Measurements from ENCODE around the gene DPH6.
"Not testable (repeated sequence)": the region's sequence is repeated elsewhere in the genome, so short reads cannot be mapped to it uniquely, and the experiment has no call there.

Gene DPH6

DNA sequence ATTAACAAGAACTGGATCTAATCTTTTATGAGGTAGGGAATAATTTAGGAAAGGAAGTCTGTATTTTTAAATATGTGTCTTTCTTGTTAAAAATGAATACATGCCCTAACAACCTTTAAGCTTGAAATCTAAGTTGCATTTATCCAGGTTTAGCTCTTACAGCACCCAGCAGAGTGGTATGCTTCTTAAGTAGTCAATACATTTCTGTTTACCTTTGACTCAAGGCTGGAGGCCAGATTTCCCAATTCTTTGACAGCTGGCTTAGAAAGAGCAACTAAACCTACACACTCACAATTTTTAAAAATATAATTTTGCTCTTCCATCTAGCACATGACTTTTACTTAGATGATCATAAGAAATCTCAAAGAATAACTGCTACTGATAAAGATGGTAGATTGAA lies 148.9 kb downstream of the DPH6 start:
- TF ChIP-seq, protein P1, sequence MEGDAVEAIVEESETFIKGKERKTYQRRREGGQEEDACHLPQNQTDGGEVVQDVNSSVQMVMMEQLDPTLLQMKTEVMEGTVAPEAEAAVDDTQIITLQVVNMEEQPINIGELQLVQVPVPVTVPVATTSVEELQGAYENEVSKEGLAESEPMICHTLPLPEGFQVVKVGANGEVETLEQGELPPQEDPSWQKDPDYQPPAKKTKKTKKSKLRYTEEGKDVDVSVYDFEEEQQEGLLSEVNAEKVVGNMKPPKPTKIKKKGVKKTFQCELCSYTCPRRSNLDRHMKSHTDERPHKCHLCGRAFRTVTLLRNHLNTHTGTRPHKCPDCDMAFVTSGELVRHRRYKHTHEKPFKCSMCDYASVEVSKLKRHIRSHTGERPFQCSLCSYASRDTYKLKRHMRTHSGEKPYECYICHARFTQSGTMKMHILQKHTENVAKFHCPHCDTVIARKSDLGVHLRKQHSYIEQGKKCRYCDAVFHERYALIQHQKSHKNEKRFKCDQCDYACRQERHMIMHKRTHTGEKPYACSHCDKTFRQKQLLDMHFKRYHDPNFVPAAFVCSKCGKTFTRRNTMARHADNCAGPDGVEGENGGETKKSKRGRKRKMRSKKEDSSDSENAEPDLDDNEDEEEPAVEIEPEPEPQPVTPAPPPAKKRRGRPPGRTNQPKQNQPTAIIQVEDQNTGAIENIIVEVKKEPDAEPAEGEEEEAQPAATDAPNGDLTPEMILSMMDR (IDR thresholded peaks at IDR 0.05; ENCODE audit: low read depth, low read length, missing control alignments), result no peak
- Histone ChIP-seq H3K36me3 (replicated peaks) (no peaks in the 10 kb centered on the region), H3K4me3 (ENCODE audit: low read depth, low read length) (no peak overlapping the region), H3K27ac (no peak overlapping the region), H3K27me3 (replicated peaks) (no peaks in the 10 kb centered on the region)
- DNase-seq, result no peak
- in situ Hi-C loops (cut with HindIII; ENCODE audit: low pct_ligation_motif_present, low sequenced_read_pairs), result no loop called here

GRCh38 chr15:35394416-35394815 lies 151.5 kb downstream of the DPH6 start:
- DNase-seq, result no peak
- TF ChIP-seq, protein P1 (IDR thresholded peaks at IDR 0.05; ENCODE audit: low read depth, low read length, missing control alignments), result no peak
- Histone ChIP-seq H3K4me3 (ENCODE audit: low read depth, low read length) (no peak overlapping the region), H3K27ac (no peak overlapping the region), H3K27me3 (replicated peaks) (no peaks in the 10 kb centered on the region), H3K36me3 (replicated peaks) (no peaks in the 10 kb centered on the region)
- in situ Hi-C loops (cut with HindIII; ENCODE audit: low pct_ligation_motif_present, low sequenced_read_pairs), result no loop called here

DNA sequence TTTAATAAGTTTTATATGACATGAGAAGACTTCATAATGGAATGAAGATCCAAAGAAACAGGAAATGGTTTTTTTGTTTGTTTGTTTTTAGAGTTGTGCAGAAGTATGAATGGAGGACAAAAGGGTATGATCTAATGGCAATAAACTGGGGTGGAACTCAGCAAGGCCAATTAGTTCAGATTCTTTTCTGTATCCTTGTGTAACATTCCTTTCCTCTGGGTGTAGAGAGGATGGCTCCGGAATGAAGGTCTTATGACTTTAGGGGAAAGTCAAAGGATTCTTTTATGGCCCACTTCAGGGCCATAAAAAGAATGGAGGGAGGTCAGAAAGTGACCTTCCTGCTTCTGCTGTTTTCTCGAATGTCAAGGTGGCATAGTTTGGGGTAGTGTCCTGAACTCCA lies 152.6 kb downstream of the DPH6 start:
- no peaks in the 10 kb centered on the region for H3K27me3 ChIP-seq (replicated peaks)
- TF ChIP-seq, protein P1 (IDR thresholded peaks at IDR 0.05; ENCODE audit: low read depth, low read length, missing control alignments), result no peak
- H3K27ac ChIP-seq, result no peak overlapping the region
- in situ Hi-C loops (cut with HindIII; ENCODE audit: low pct_ligation_motif_present, low sequenced_read_pairs), result no loop called here
- DNase-seq, result no peak
- no peaks in the 10 kb centered on the region for H3K36me3 ChIP-seq (replicated peaks)
- no peak overlapping the region for H3K4me3 ChIP-seq (ENCODE audit: low read depth, low read length)

DNA sequence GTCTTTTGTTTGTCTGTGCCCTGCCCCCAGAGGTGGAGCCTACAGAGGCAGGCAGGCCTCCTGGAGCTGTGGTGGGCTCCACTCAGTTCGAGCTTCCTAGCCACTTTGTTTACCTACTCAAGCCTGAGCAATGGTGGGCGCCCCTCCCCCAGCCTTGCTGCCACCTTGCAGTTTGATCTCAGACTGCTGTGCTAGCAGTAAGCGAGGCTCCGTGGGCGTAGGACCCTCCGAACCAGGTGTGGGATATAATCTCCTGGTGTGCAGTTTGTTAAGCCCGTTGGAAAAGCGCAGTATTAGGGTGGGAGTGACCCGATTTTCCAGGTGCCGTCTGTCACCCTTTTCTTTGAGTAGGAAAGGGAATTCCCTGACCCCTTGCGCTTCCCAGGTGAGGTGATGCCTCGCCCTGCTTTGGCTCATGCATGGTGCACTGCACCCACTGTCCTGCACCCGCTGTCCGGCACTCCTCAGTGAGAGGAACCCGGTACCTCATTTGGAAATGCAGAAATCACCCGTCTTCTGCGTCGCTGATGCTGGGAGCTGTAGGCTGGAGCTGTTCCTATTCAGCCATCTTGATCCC lies 154.5 kb downstream of the DPH6 start:
- DNase-seq; H3K4me3 ChIP-seq (ENCODE audit: low read depth, low read length); H3K27me3 ChIP-seq (replicated peaks); in situ Hi-C loops (cut with HindIII; ENCODE audit: low pct_ligation_motif_present, low sequenced_read_pairs); H3K36me3 ChIP-seq (replicated peaks); H3K27ac ChIP-seq: not testable (repeated sequence)

- in situ Hi-C loops (cut with HindIII; ENCODE audit: low pct_ligation_motif_present, low sequenced_read_pairs), result no loop called here
- DNase-seq, result no peak
- no peaks in the 10 kb centered on the region for H3K36me3 ChIP-seq (replicated peaks)
Measured at GRCh38 chr15:35383506-35383905, 162.5 kb downstream of the DPH6 start.

DNA sequence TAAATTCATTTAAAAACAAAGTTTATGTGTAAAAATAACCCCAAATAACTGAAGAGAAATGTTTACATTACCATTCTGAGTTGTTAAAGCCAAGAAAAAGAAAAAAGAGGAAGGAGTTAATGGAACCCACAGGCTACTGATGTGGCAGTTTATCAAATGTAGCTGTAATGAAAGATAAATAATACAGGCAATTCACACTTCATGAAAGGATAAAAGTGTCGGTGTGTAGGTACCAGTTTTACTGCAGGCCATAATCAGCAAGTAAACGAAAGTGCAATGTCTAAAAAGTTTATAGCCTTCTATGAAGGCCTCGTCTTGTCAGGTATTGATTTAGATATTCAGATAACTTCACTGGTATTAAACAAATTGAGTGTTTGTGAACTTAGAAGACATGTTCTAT lies 164.6 kb downstream of the DPH6 start:
- H3K4me3 ChIP-seq (ENCODE audit: low read depth, low read length), result no peak overlapping the region
- H3K36me3 ChIP-seq (replicated peaks), result no peaks in the 10 kb centered on the region
- in situ Hi-C loops (cut with HindIII; ENCODE audit: low pct_ligation_motif_present, low sequenced_read_pairs), result no loop called here
- H3K27me3 ChIP-seq (replicated peaks), result no peaks in the 10 kb centered on the region
- no peak overlapping the region for H3K27ac ChIP-seq
- DNase-seq, result no peak
- TF ChIP-seq, protein P1 (IDR thresholded peaks at IDR 0.05; ENCODE audit: low read depth, low read length, missing control alignments), result no peak

More at GRCh38 chr15:35383506-35383905, 162.5 kb downstream of the DPH6 start:
- TF ChIP-seq, protein P1 (IDR thresholded peaks at IDR 0.05; ENCODE audit: low read depth, low read length, missing control alignments), result no peak
- Histone ChIP-seq H3K4me3 (ENCODE audit: low read depth, low read length) (no peak overlapping the region), H3K27me3 (replicated peaks) (no peaks in the 10 kb centered on the region), H3K27ac (no peak overlapping the region)
